HepG2 (cell line): ENCODE measurements around the gene SLCO1C1. TPM values are rescaled to one million over a fixed set of nuclear protein-coding genes. Genes with fewer than 3 reads are reported as not detected.

Experiments
- ATAC-seq: fragments of 200-7000 bp; cut with Tn5 transposase; 3 replicates; pipeline ENCODE4 v1.9.1; 2020; ENCODE audit warnings: mild to moderate bottlenecking, moderate library complexity
- BruUV-seq: library from RNA; stranded (reverse); fragments of 400-500 nt; replicated peaks from 2 replicates; lab custom pipeline; 2021; lab: Mats Ljungman, UMichigan
- CTCF ChIA-PET: fragments of 300-600 bp; formaldehyde crosslinking; extraction: SDS; loops from one replicate; lab custom pipeline; 2021; ENCODE audit warnings: low total read pairs, inconsistent platforms, low intra/inter-chr PET ratio; lab: Yijun Ruan, JAX
- POLR2A ChIA-PET: fragments of 350-600 bp; sonication (Branson Sonifier 250); formaldehyde crosslinking; loops from one replicate; lab custom pipeline; 2020; ENCODE audit warnings: antibody characterized with exemption, inconsistent platforms; lab: Yijun Ruan, JAX
- DNase-seq: peaks from one replicate; pipeline ENCODE4 v3.0.0-alpha.2; 2015; ENCODE audit warnings: low spot score
- FAIRE-seq: peaks from 3 replicates; lab custom pipeline; 2011; peaks lifted over from hg19 to GRCh38; lab: Jason Lieb, UNC
- H2AFZ ChIP-seq: one replicate; pipeline ENCODE4 v1.6.1; 2011; ENCODE audit warnings: low read length, inconsistent platforms
- H3K27ac ChIP-seq: fragments of 300-600 bp; 3 replicates; pipeline ENCODE4 v1.8.0; 2011; ENCODE audit warnings: mixed run types, mild to moderate bottlenecking, mixed read lengths, low read length, inconsistent platforms; ENCODE audit not compliant: insufficient read depth; ENCODE audit errors: extremely low read length
- H3K27me3 ChIP-seq, 2 experiments: fragments of 200-600 bp in 1 of 2; 2 replicates in 1 of 2; 3 replicates in 1 of 2; pipeline versions ENCODE4 v1.6.0 to v1.8.0; 2011; ENCODE audit warnings: low read length in 2 of 2, mild to moderate bottlenecking in 2 of 2, moderate library complexity in 2 of 2, inconsistent platforms in 1 of 2; ENCODE audit not compliant: insufficient read depth in 2 of 2, control insufficient read depth in 1 of 2
- H3K36me3 ChIP-seq, 2 experiments: fragments of 200-600 bp in 1 of 2; replicated peaks in 1 of 2; 2 replicates in 1 of 2; 3 replicates in 1 of 2; pipeline versions ENCODE4 v1.5.1 to v1.8.0; 2011; ENCODE audit warnings: low read length in 2 of 2, inconsistent platforms in 1 of 2; ENCODE audit not compliant: insufficient read depth in 2 of 2, control insufficient read depth in 1 of 2
- H3K4me1 ChIP-seq: 2 replicates; pipeline ENCODE4 v1.5.1; 2012; ENCODE audit warnings: low read length, inconsistent platforms; ENCODE audit not compliant: insufficient read depth
- H3K4me2 ChIP-seq: 2 replicates; pipeline ENCODE4 v1.6.0; 2011; ENCODE audit warnings: low read depth, low read length, inconsistent platforms
- H3K4me3 ChIP-seq, 3 experiments: fragments of 200-600 bp in 1 of 3; sonication (generic), shearing (Covaris generic) in 1 of 3; replicated peaks in 1 of 3; 2 replicates each; pipeline ENCODE4 v1.5.1; 2011 to 2016; ENCODE audit warnings: low read length in 3 of 3, inconsistent platforms in 2 of 3, low read depth in 2 of 3, mild to moderate bottlenecking in 2 of 3, control low read depth in 1 of 3, mixed read lengths in 1 of 3; ENCODE audit not compliant: insufficient read depth in 1 of 3
- H3K79me2 ChIP-seq: one replicate; pipeline ENCODE4 v1.6.1; 2011; ENCODE audit warnings: low read length, inconsistent platforms; ENCODE audit not compliant: insufficient read depth
- H3K9ac ChIP-seq: 2 replicates; pipeline ENCODE4 v1.6.0; 2011; ENCODE audit warnings: mild to moderate bottlenecking, low read depth, low read length, inconsistent platforms; ENCODE audit not compliant: insufficient read depth
- H3K9me3 ChIP-seq: 2 replicates; pipeline ENCODE4 v1.5.1; 2012; ENCODE audit warnings: mild to moderate bottlenecking, low read length
- H4K20me1 ChIP-seq: 2 replicates; pipeline ENCODE4 v1.6.0; 2011; ENCODE audit warnings: inconsistent platforms, mild to moderate bottlenecking, low read length, moderate library complexity; ENCODE audit not compliant: insufficient read depth
- EHMT2 ChIP-seq: fragments of 200-600 bp; sonication (generic); IDR thresholded peaks from 2 replicates; pipeline ENCODE4 v1.7.0; 2017; ENCODE audit warnings: antibody characterized with exemption, low read depth, low read length, borderline replicate concordance
- FOXK2 ChIP-seq: fragments of 450-650 bp; IDR thresholded peaks from 2 replicates; pipeline ENCODE4 v1.6.1; 2016
- FOXP1 ChIP-seq, 2 experiments: fragments of 450-650 bp in 1 of 2; IDR thresholded peaks; 2 replicates each; pipeline ENCODE4 v1.6.1; 2017 to 2018; ENCODE audit warnings: antibody characterized with exemption in 1 of 2
- GMEB2 ChIP-seq: IDR thresholded peaks from 2 replicates; pipeline ENCODE4 v1.6.1; 2016; ENCODE audit warnings: missing biosample characterization, missing genetic modification reagents, low read depth
- JARID2 ChIP-seq: sonication (generic); formaldehyde crosslinking; IDR thresholded peaks from 2 replicates; pipeline ENCODE4 v1.8.1; 2023; ENCODE audit warnings: missing genetic modification reagents, inconsistent platforms; ENCODE audit not compliant: insufficient replicate concordance
- KDM6A ChIP-seq: IDR thresholded peaks from 2 replicates; pipeline ENCODE4 v1.6.1; 2016; ENCODE audit warnings: low read depth
- MED1 ChIP-seq: sonication (generic); formaldehyde crosslinking; IDR thresholded peaks from 2 replicates; pipeline ENCODE4 v1.4.0; 2020; ENCODE audit warnings: missing genetic modification reagents
- MIER2 ChIP-seq: IDR thresholded peaks from 2 replicates; pipeline ENCODE4 v1.6.1; 2016; ENCODE audit warnings: missing biosample characterization, missing genetic modification reagents
- MXI1 ChIP-seq: IDR thresholded peaks from 3 replicates; pipeline ENCODE4 v1.6.1; 2012; ENCODE audit warnings: low read depth, low read length, inconsistent platforms, borderline replicate concordance
- NCOA2 ChIP-seq: sonication (generic); formaldehyde crosslinking; IDR thresholded peaks from 2 replicates; pipeline ENCODE4 v1.8.0; 2022; ENCODE audit warnings: inconsistent platforms
- NCOR1 ChIP-seq: fragments of 200-600 bp; sonication (generic); IDR thresholded peaks from 2 replicates; pipeline ENCODE4 v1.7.0; 2017; ENCODE audit warnings: antibody characterized with exemption, low read length, borderline replicate concordance
- PATZ1 ChIP-seq: sonication (generic); formaldehyde crosslinking; IDR thresholded peaks from 2 replicates; pipeline ENCODE4 v1.4.0; 2020; ENCODE audit warnings: missing genetic modification reagents
- RFX5 ChIP-seq: IDR thresholded peaks from 2 replicates; pipeline ENCODE4 v1.6.1; 2011; ENCODE audit warnings: low read depth, low read length, improper control_type of control experiment
- SNAPC5 ChIP-seq: sonication (generic); formaldehyde crosslinking; IDR thresholded peaks from 2 replicates; pipeline ENCODE4 v1.8.1; 2023; ENCODE audit warnings: mild to moderate bottlenecking, missing genetic modification reagents, borderline replicate concordance
- SRF ChIP-seq: IDR thresholded peaks from 2 replicates; pipeline ENCODE4 v1.6.1; 2011; ENCODE audit warnings: mild to moderate bottlenecking, low read depth, low read length, moderate library complexity
- TBP ChIP-seq: sonication (generic); formaldehyde crosslinking; IDR thresholded peaks from 2 replicates; pipeline ENCODE4 v1.5.0; 2020; ENCODE audit warnings: missing genetic modification reagents
- TBX2 ChIP-seq: sonication (generic); formaldehyde crosslinking; IDR thresholded peaks from 2 replicates; pipeline ENCODE4 v1.5.0; 2020; ENCODE audit warnings: missing genetic modification reagents, mild to moderate bottlenecking, borderline replicate concordance
- TFAP4 ChIP-seq: sonication (generic); IDR thresholded peaks from 2 replicates; pipeline ENCODE4 v1.6.1; 2016; ENCODE audit warnings: low read depth, borderline replicate concordance
- ZNF337 ChIP-seq: sonication (generic); formaldehyde crosslinking; IDR thresholded peaks from 2 replicates; pipeline ENCODE4 v1.5.1; 2020; ENCODE audit warnings: missing genetic modification reagents, low read depth, mild to moderate bottlenecking, borderline replicate concordance
- ZNF350 ChIP-seq: sonication (generic); formaldehyde crosslinking; IDR thresholded peaks from 2 replicates; pipeline ENCODE4 v1.4.0; 2020; ENCODE audit warnings: mild to moderate bottlenecking, low read depth, missing genetic modification reagents, borderline replicate concordance
- ZNF546 ChIP-seq: sonication (generic); formaldehyde crosslinking; conservative IDR thresholded peaks from 2 replicates; pipeline ENCODE4 v1.8.1; 2023; ENCODE audit warnings: mild to moderate bottlenecking, missing genetic modification reagents
- ZNF703 ChIP-seq: sonication (generic); formaldehyde crosslinking; IDR thresholded peaks from 2 replicates; pipeline ENCODE4 v1.5.1; 2020; ENCODE audit warnings: missing genetic modification reagents, mild to moderate bottlenecking, moderate library complexity, borderline replicate concordance
- WGBS: methylation state at CpG from one replicate; pipeline ENCODE4 v1.1.6; 2017; ENCODE audit warnings: low lambda C conversion rate; 5-methylcytosine and 5-hydroxymethylcytosine counted together
- in situ Hi-C: cut with HindIII; loops from 2 replicates; pipeline ENCODE4 v1.10.0; 2017; ENCODE audit warnings: low pct_unique_long_range_greater_than_20kb; ENCODE audit not compliant: extremely low pct_ligation_motif_present
- intact Hi-C: fragments of 100-400 bp; cut with micrococcal nuclease; formaldehyde crosslinking; loops from one replicate; pipeline ENCODE4 v1.10.0; 2022; ENCODE audit not compliant: unreplicated experiment
- polyA plus RNA-seq, 8 experiments: library from polyadenylated mRNA; depleted of rRNA in 3 of 8; stranded (reverse) in 7 of 8; unstranded in 1 of 8; fragments of >200 nt; fragmentation: Illumina TruSeq in 4 of 8; extraction: Trizol in 4 of 8; gene quantifications; 2 replicates each; pipeline versions ENCODE4 v1.2.1 to v1.2.3, GENCODE V29; 2011 to 2016; ENCODE audit warnings: low read depth in 4 of 8, missing spikeins in 1 of 8, mixed read lengths in 1 of 8; ENCODE audit not compliant: insufficient read depth in 1 of 8
- total RNA-seq, 5 experiments: library from RNA; depleted of rRNA; stranded (reverse); fragments of >200 nt; fragmentation: Illumina TruSeq; extraction: Trizol; gene quantifications; 2 replicates each; pipeline ENCODE4 v1.2.3, GENCODE V29; 2016; ENCODE audit warnings: low read depth in 1 of 5

The SLCO1C1 gene
- total and polyA plus RNA-seq, 2 of the 13 experiments (the other 11 are each of a cell fraction or from before 2014, with no cell fraction given), result not detected

GRCh38 chr12:20656600-20656999 lies 38.5 kb upstream of the SLCO1C1 start:
- peak overlapping the region in 2 of 3 experiments; percentile 7 to 26; a peak in 2 of 6 replicates for H3K4me3 ChIP-seq
- H3K27me3 ChIP-seq, result no peaks in the 10 kb centered on the region
- H3K9me3 ChIP-seq, result peaks cover 24% of the 10 kb centered on the region
- H3K79me2 ChIP-seq, result no peaks in the 10 kb centered on the region
- 0% methylated on average over 1 of the region's 1 CpG for WGBS
- DNase-seq, result peak; percentile 94
- peak overlapping the region; percentile 58 for H3K4me2 ChIP-seq
- peak overlapping the region; percentile 81 for H3K27ac ChIP-seq
- ChIA-PET CTCF (no interaction called here), POLR2A (interaction anchor here (1.0 kb wide), 1 partner anchor 29 kb away, joined by 9 read pairs; no protein-coding TSS in a partner anchor)
- peaks cover 37% of the 10 kb centered on the region for H3K4me1 ChIP-seq
- in situ Hi-C loops (no loop called here), intact Hi-C loops (loop anchor here (1.0 kb wide), 1 partner anchor 27 kb away; no protein-coding TSS in a partner anchor)
- no peak overlapping the region for H2AFZ ChIP-seq
- ATAC-seq, result peak; percentile 100
- H3K9ac ChIP-seq, result no peak overlapping the region; the same call in 1 of the 2 replicates
- FAIRE-seq, result peak; percentile 67
- BruUV-seq, result no TSS peak
- H3K36me3 ChIP-seq, result no peaks in the 10 kb centered on the region
- H4K20me1 ChIP-seq, result no peaks in the 10 kb centered on the region
- TF ChIP-seq ZNF703, result no peak
- peak; percentile 72 for TF ChIP-seq TBX2 (CRISPR knock-in tag)
- no peak for TF ChIP-seq ZNF546 (CRISPR knock-in tag)
- peak; percentile 91 for TF ChIP-seq KDM6A (CRISPR knock-in tag)
- TF ChIP-seq FOXP1 (IDR thresholded peaks at IDR 0.05), result no peak
- TF ChIP-seq FOXP1 (CRISPR knock-in tag; IDR thresholded peaks at IDR 0.05), result peak; percentile 71
- TF ChIP-seq EHMT2, result peak; percentile 92
- peak; percentile 59; the same call in 1 of the 2 replicates for TF ChIP-seq MIER2 (CRISPR knock-in tag)
- TF ChIP-seq JARID2, result no peak
- TF ChIP-seq TBP (CRISPR knock-in tag), result no peak
- TF ChIP-seq GMEB2 (CRISPR knock-in tag), result no peak
- peak; percentile 71 for TF ChIP-seq MED1
- TF ChIP-seq MXI1, result no peak; the same call in 2 of the 3 replicates
- peak; percentile 73 for TF ChIP-seq NCOA2 (CRISPR knock-in tag)
- no peak for TF ChIP-seq ZNF350 (CRISPR knock-in tag)
- TF ChIP-seq TFAP4, result peak; percentile 60; the same call in 1 of the 2 replicates
- TF ChIP-seq ZNF337 (CRISPR knock-in tag), result no peak
- 0 out of 2 replicates have a peak, but pooled peaks have one; percentile 26 for TF ChIP-seq SNAPC5 (CRISPR knock-in tag)
- TF ChIP-seq RFX5, result no peak
- TF ChIP-seq PATZ1, result peak; percentile 51; the same call in 1 of the 2 replicates
- no peak for TF ChIP-seq FOXK2
- TF ChIP-seq NCOR1, result peak; percentile 58; the same call in 1 of the 2 replicates
- TF ChIP-seq SRF, result no peak
